Stimulated activated naive CD8-positive, alpha-beta T cell treated with anti-CD3 and anti-CD28 coated beads, Interleukin-15, Interleukin-2, amounts not matched to agents 100 ng/mL and 50 ng/mL, for 24 hours (primary cell): ENCODE measurements around the gene GNB5.
"Not testable (repeated sequence)": the region's sequence is repeated elsewhere in the genome, so short reads cannot be mapped to it uniquely, and the experiment has no call there.

Experiments
- H3K27ac Mint-ChIP-seq: one replicate; pipeline ENCODE4 v1.8.0; 2021; ENCODE audit warnings: mild to moderate bottlenecking, mixed read lengths
- H3K27me3 Mint-ChIP-seq: one replicate; pipeline ENCODE4 v1.8.0; 2021; ENCODE audit warnings: mixed read lengths
- H3K36me3 Mint-ChIP-seq: one replicate; pipeline ENCODE4 v1.8.0; 2021; ENCODE audit warnings: low read depth, mixed read lengths
- H3K4me1 Mint-ChIP-seq: one replicate; pipeline ENCODE4 v1.8.0; 2021; ENCODE audit warnings: low read depth, mixed read lengths
- H3K4me3 Mint-ChIP-seq: one replicate; pipeline ENCODE4 v1.8.0; 2021; ENCODE audit warnings: mild to moderate bottlenecking, mixed read lengths
- H3K9me3 Mint-ChIP-seq: one replicate; pipeline ENCODE4 v1.8.0; 2021; ENCODE audit warnings: mixed read lengths

The GNB5 gene

DNA sequence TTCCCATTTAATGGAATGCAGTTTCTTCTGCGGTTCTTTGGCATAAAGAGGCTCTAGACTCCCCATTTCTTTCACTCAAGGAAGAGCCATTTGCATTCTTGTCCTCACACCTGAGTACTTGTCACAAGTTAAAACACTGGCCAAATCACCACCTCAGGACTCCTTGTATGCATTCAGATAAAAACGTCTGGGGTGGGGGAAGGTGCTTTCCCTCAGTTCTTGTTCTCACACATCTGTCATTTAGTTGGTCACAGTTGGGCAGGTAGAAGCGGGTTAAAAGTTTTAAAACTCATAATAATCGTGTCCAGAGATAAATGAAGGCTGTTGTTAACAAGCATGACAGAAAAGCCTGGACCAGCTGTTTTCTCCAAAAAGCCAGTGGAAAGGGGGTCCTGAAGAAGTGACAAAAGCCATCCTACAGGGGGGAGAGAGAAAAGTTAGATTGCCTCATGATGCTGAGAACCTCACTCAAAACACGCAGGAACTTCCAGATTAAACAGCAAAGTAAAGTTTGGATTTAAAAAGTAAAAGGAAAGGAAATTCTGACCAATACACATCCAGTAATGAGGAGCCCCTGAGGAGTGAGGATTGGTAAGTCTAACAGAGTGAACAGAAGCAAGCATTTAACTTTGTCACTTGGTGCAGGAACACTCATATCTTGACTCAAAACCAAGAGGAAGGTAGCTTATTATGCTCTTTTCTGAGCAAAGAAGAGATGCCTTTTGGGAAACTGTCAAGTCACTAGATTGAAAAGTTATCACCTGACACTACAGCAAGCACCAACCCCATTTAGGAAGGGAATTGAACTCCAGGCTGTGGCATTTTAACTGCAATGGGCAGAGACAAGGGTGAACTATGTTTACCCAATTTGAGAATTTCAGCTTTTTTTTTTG lies 81.4 kb downstream of the GNB5 start:
- H3K27me3 Mint-ChIP-seq = peaks cover 33% of the 10 kb centered on the region
- H3K27ac Mint-ChIP-seq = no peak overlapping the region

GRCh38 chr15:52107238-52107637 lies 84.0 kb downstream of the GNB5 start:
- no peak overlapping the region for H3K4me3 Mint-ChIP-seq
- H3K27ac Mint-ChIP-seq = no peak overlapping the region
- peaks cover 33% of the 10 kb centered on the region for H3K27me3 Mint-ChIP-seq
- H3K9me3 Mint-ChIP-seq = no peaks in the 10 kb centered on the region
- no peaks in the 10 kb centered on the region for H3K36me3 Mint-ChIP-seq
- H3K4me1 Mint-ChIP-seq = peaks cover 18% of the 10 kb centered on the region

More for the DNA sequence above, 81.4 kb downstream of the GNB5 start:
- no peaks in the 10 kb centered on the region for H3K36me3 Mint-ChIP-seq
- H3K4me1 Mint-ChIP-seq = peaks cover 11% of the 10 kb centered on the region
- H3K4me3 Mint-ChIP-seq = no peak overlapping the region
- H3K9me3 Mint-ChIP-seq = no peaks in the 10 kb centered on the region

- Mint-ChIP-seq H3K27ac (no peak overlapping the region), H3K4me3 (no peak overlapping the region), H3K36me3 (no peaks in the 10 kb centered on the region), H3K4me1 (peaks cover 19% of the 10 kb centered on the region), H3K9me3 (no peaks in the 10 kb centered on the region), H3K27me3 (peaks cover 32% of the 10 kb centered on the region)
These were observed 84.6 kb downstream of the GNB5 start for GRCh38 chr15:52106641-52107040.

DNA sequence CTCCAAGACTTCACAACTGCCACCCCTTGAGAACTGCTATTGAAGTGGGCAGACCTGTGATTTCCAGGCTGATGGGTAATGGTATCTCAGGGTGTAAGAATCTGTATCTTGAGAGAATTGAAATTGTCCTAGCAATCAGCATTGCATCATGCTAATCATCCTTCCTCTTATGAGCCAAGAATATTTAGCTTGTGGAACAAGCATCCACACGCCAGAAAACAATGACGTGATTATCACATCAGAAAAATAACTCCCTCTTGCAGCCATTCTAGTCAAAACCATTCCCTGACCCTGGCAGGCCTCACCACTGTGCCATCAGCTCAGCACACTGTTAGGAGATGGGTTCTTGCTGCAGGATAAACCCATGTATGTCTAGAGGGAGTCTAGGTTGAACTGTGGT lies 85.3 kb downstream of the GNB5 start:
- Mint-ChIP-seq H3K4me3 (no peak overlapping the region), H3K4me1 (peaks cover 19% of the 10 kb centered on the region), H3K9me3 (no peaks in the 10 kb centered on the region), H3K27me3 (peaks cover 24% of the 10 kb centered on the region), H3K36me3 (no peaks in the 10 kb centered on the region), H3K27ac (no peak overlapping the region)

GRCh38 chr15:52104532-52105004 lies 86.6 kb downstream of the GNB5 start:
- Mint-ChIP-seq H3K36me3 (no peaks in the 10 kb centered on the region), H3K9me3 (no peaks in the 10 kb centered on the region), H3K27me3 (peaks cover 15% of the 10 kb centered on the region), H3K27ac (no peak overlapping the region), H3K4me1 (peaks cover 13% of the 10 kb centered on the region), H3K4me3 (no peak overlapping the region)

GRCh38 chr15:52103217-52104207 lies 87.7 kb downstream of the GNB5 start:
- H3K36me3 Mint-ChIP-seq = no peaks in the 10 kb centered on the region
- peaks cover 8% of the 10 kb centered on the region for H3K27me3 Mint-ChIP-seq
- no peaks in the 10 kb centered on the region for H3K9me3 Mint-ChIP-seq
- peak overlapping the region; percentile 57 for H3K27ac Mint-ChIP-seq
- no peak overlapping the region for H3K4me3 Mint-ChIP-seq
- peaks cover 11% of the 10 kb centered on the region for H3K4me1 Mint-ChIP-seq

DNA sequence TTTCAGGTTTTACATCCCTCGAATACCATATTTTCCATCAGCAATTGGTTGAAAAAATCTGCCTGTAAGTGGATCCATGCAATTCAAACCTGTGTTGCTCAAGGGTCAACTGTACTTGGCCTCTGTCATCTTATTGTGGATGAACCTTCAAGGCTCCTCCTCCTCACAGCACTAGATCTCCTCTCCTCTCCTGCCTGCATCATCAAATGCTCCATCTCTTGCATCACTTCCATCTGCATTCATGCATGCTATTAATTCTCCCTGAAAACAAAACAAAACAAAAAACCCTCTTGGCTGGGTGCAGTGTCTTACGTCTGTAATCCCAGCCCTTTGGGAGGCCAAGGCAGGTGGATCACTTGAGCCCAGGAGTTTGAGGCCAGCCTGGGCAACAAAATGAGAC lies 88.7 kb downstream of the GNB5 start:
- no peak overlapping the region for H3K27ac Mint-ChIP-seq
- no peaks in the 10 kb centered on the region for H3K9me3 Mint-ChIP-seq
- no peaks in the 10 kb centered on the region for H3K36me3 Mint-ChIP-seq
- H3K4me3 Mint-ChIP-seq = no peak overlapping the region
- no peaks in the 10 kb centered on the region for H3K27me3 Mint-ChIP-seq
- H3K4me1 Mint-ChIP-seq = peaks cover 11% of the 10 kb centered on the region

- Mint-ChIP-seq H3K36me3 (no peaks in the 10 kb centered on the region), H3K27ac (no peak overlapping the region), H3K27me3 (no peaks in the 10 kb centered on the region), H3K4me1 (peaks cover 11% of the 10 kb centered on the region), H3K9me3 (no peaks in the 10 kb centered on the region), H3K4me3 (no peak overlapping the region)
These were observed 89.5 kb downstream of the GNB5 start for GRCh38 chr15:52101542-52102323.

DNA sequence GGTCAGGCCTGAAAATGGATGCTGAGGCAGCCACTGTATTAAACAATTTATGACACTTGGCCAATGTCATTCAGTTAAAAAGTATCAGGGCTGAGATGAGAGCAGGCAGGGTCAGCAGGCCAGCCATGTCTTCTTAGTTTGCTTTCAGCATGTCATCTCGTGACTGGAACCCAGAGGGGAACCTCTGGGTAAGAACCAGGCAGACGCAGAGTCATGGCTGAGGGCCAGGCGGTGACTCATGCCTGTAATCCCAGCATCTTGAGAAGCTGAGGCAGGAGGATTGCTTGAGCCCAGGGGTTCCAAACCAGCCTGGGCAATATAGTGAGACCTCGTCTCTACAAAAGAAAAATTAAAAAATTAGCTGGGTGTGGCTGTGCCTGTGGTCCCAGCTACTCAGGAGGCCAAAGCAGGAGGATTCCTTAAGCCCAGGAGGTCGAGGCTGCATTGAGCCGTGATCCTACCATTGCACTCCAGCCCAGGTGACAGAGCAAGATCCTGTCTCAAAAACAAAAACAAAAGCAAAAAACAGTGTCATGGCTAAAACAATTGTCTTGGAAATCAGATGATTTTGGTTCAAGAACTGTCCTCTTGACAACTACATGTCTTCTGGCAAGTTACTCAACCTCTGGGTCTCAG lies 90.3 kb downstream of the GNB5 start:
- Mint-ChIP-seq H3K27ac (no peak overlapping the region), H3K9me3 (no peaks in the 10 kb centered on the region)

DNA sequence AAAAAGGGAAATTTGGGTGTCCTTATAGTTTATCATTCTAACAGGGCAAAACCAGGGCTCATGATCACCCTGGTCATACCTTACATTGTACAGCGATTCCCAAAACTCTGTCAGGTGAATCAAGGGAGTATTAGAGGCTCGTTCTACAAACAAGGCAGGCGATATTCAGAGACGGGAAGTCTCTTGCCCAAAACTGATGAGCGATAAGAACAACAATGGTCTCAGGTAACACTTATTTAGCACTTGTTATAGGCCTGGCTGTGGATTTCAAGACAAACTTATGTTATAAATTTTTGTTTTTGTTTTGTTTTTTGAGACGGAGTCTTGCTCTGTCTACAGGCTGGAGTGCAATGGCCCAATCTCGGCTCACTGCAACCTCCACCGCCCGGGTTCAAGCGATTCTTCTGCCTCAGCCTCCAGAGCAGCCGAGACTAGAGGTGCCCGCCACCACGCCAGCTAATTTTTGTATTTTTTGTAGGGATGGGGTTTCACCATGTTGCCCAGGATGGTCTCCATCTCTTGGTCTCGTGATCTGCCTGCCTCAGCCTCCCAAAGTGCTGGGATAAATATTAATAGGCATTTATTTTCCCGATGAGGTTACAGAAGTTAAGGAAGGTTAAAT lies 91.4 kb downstream of the GNB5 start:
- Mint-ChIP-seq H3K4me1 (peaks cover 11% of the 10 kb centered on the region), H3K9me3 (no peaks in the 10 kb centered on the region)

More for the DNA sequence above, 90.3 kb downstream of the GNB5 start:
- Mint-ChIP-seq H3K4me3 (no peak overlapping the region), H3K27me3 (no peaks in the 10 kb centered on the region), H3K36me3 (no peaks in the 10 kb centered on the region), H3K4me1 (peaks cover 11% of the 10 kb centered on the region)

DNA sequence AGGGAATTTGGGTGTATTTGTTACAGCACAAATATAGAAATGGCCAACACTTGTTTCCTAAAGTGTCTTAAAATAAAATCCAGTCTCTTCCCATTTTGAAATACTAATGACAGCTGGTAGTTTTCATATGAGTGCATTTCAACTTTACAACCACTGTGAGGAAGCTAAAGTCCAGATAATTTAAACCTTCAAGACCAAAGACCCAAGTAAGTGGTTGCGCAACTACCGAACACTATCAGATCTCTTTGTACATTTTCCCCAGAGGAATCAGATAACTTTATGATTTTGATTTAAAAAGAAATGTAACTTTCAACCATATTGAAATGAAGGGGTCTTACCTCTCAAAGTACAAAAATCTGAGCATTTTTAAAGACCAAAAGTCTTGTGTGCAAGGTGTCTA lies 92.9 kb downstream of the GNB5 start:
- Mint-ChIP-seq H3K27ac (no peak overlapping the region), H3K36me3 (no peaks in the 10 kb centered on the region), H3K4me1 (peaks cover 10% of the 10 kb centered on the region), H3K4me3 (no peak overlapping the region), H3K9me3 (no peaks in the 10 kb centered on the region), H3K27me3 (no peaks in the 10 kb centered on the region)

More for the DNA sequence above, 91.4 kb downstream of the GNB5 start:
- H3K27ac Mint-ChIP-seq = no peak overlapping the region
- no peaks in the 10 kb centered on the region for H3K36me3 Mint-ChIP-seq
- H3K27me3 Mint-ChIP-seq = no peaks in the 10 kb centered on the region
- H3K4me3 Mint-ChIP-seq = no peak overlapping the region

DNA sequence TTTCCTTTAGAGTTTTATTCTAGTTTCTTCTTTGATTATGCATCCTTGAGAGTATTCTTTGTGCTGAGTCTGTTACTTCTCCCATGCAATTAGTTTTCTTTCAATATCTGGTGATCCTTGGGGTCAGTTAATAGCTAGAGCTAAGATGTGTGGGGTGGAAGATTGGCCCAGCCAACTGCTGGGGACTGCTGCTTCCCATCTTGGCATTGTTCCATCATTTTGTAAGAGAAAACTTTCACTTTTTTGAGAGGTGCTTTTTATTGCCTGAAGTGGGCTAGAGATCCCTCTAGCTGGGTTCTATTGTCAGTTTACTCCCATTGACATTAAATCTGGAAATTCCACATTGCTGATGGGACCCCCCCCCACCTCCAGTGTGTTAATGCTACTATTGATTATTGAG lies 94.0 kb downstream of the GNB5 start:
- no peaks in the 10 kb centered on the region for H3K9me3 Mint-ChIP-seq
- H3K4me1 Mint-ChIP-seq = peaks cover 3% of the 10 kb centered on the region
- no peak overlapping the region for H3K4me3 Mint-ChIP-seq
- no peak overlapping the region for H3K27ac Mint-ChIP-seq
- H3K36me3 Mint-ChIP-seq = no peaks in the 10 kb centered on the region
- H3K27me3 Mint-ChIP-seq = no peaks in the 10 kb centered on the region

GRCh38 chr15:52096536-52096935 lies 94.7 kb downstream of the GNB5 start:
- H3K36me3 Mint-ChIP-seq, H3K9me3 Mint-ChIP-seq, H3K4me1 Mint-ChIP-seq, H3K27ac Mint-ChIP-seq, H3K27me3 Mint-ChIP-seq, H3K4me3 Mint-ChIP-seq: not testable (repeated sequence)
